Omental fat pad (tissue), 4 donors: Measurements from ENCODE around the gene TAC3. TPM values are rescaled to one million over a fixed set of nuclear protein-coding genes. Genes with fewer than 3 reads are reported as not detected.

ENCODE experiments used
- ATAC-seq: fragments of 150-250 bp; one replicate; pipeline ENCODE4 v1.9.1; 2016; ENCODE audit warnings: mild to moderate bottlenecking, moderate library complexity; ENCODE audit not compliant: low FRiP score
- DNase-seq: peaks from one replicate; pipeline ENCODE4 v3.0.0-alpha.2; 2019; ENCODE audit warnings: low spot score
- CTCF ChIP-seq, 3 donors: fragments of 450-650 bp; IDR thresholded peaks; one replicate each; pipeline ENCODE4 v1.5.1; 2016 to 2017; ENCODE audit warnings: antibody characterized with exemption in 3 of 3, mild to moderate bottlenecking in 3 of 3, moderate library complexity in 2 of 3
- total RNA-seq, 4 donors: library from RNA; depleted of rRNA; stranded (reverse); fragments of >200 nt; gene quantifications; one replicate each; pipeline ENCODE4 v1.1.0, GENCODE V29; 2016

Gene TAC3
- total RNA-seq, 4 donors from 2014 or later: not detected

- ATAC-seq: no peak
- no peak for TF ChIP-seq CTCF (IDR thresholded peaks at IDR 0.05)
- no peak for DNase-seq
Observed at GRCh38 chr12:57009949-57010626, 6.2 kb downstream of the TAC3 start.

GRCh38 chr12:57008178-57008577 lies 8.2 kb downstream of the TAC3 start:
- DNase-seq (no peak), ATAC-seq (no peak)
- no peak for TF ChIP-seq CTCF (IDR thresholded peaks at IDR 0.05)

- DNase-seq (no peak), ATAC-seq (no peak)
- TF ChIP-seq CTCF (IDR thresholded peaks at IDR 0.05): no peak
Observed at GRCh38 chr12:57006809-57007475, 9.4 kb downstream of the TAC3 start.

- TF ChIP-seq CTCF (IDR thresholded peaks at IDR 0.05): no peak
- DNase-seq (no peak), ATAC-seq (peak; percentile 82)
Observed at GRCh38 chr12:57005980-57006808, 10.1 kb downstream of the TAC3 start, which contains the start of gene ZBTB39. ZBTB39 (minus strand) TSS chr12:57006546; CDS start chr12:57004917, 1,629 bp downstream.

GRCh38 chr12:57004651-57005050 lies 11.7 kb downstream of the TAC3 start:
- DNase-seq (no peak), ATAC-seq (no peak)
- TF ChIP-seq CTCF (IDR thresholded peaks at IDR 0.05): no peak

- TF ChIP-seq CTCF (IDR thresholded peaks at IDR 0.05): no peak
- no peak for DNase-seq
- no peak for ATAC-seq
Observed at GRCh38 chr12:57003395-57003794, 12.9 kb downstream of the TAC3 start.
